ENCODE results near the gene PSMA5.

Gene PSMA5

GRCh38 chr1:109392037-109392787 is 34.0 kb downstream of the PSMA5 start:
- peak; percentile 62 for DNase-seq (ENCODE audit: low read depth)
- TF ChIP-seq CTCF (conservative IDR thresholded peaks at IDR 0.05; ENCODE audit: low read depth, low read length): no peak
- H3K4me3 ChIP-seq (ENCODE audit: low read depth, low read length): peak overlapping the region; percentile 27

- no peak for DNase-seq (ENCODE audit: low read depth)
- H3K4me3 ChIP-seq (ENCODE audit: low read depth, low read length): peak overlapping the region; percentile 11
Measured at GRCh38 chr1:109391626-109392025, 34.6 kb downstream of the PSMA5 start.

GRCh38 chr1:109391157-109391556 is 35.1 kb downstream of the PSMA5 start:
- H3K4me3 ChIP-seq (ENCODE audit: low read depth, low read length): peak overlapping the region; percentile 11
- peak; percentile 81 for DNase-seq (ENCODE audit: low read depth)

More at GRCh38 chr1:109391626-109392025, 34.6 kb downstream of the PSMA5 start:
- no peak for TF ChIP-seq CTCF (conservative IDR thresholded peaks at IDR 0.05; ENCODE audit: low read depth, low read length)

GRCh38 chr1:109389638-109390341 is 36.5 kb downstream of the PSMA5 start:
- DNase-seq (ENCODE audit: low read depth): no peak
- H3K4me3 ChIP-seq (ENCODE audit: low read depth, low read length): no peak overlapping the region
- no peak for TF ChIP-seq CTCF (conservative IDR thresholded peaks at IDR 0.05; ENCODE audit: low read depth, low read length)

More at GRCh38 chr1:109391157-109391556, 35.1 kb downstream of the PSMA5 start:
- no peak for TF ChIP-seq CTCF (conservative IDR thresholded peaks at IDR 0.05; ENCODE audit: low read depth, low read length)

GRCh38 chr1:109388884-109389637 is 37.2 kb downstream of the PSMA5 start:
- no peak for TF ChIP-seq CTCF (conservative IDR thresholded peaks at IDR 0.05; ENCODE audit: low read depth, low read length)
- no peak for DNase-seq (ENCODE audit: low read depth)
- H3K4me3 ChIP-seq (ENCODE audit: low read depth, low read length): no peak overlapping the region

- DNase-seq (ENCODE audit: low read depth): no peak
- no peak for TF ChIP-seq CTCF (conservative IDR thresholded peaks at IDR 0.05; ENCODE audit: low read depth, low read length)
- H3K4me3 ChIP-seq (ENCODE audit: low read depth, low read length): no peak overlapping the region
Measured at GRCh38 chr1:109388208-109388711, 38.0 kb downstream of the PSMA5 start.

Data from choroid plexus epithelial cell (primary cell).